H9 (cell line): ENCODE results near the gene REEP1. TPM values are rescaled to one million over a fixed set of nuclear protein-coding genes. Genes with fewer than 3 reads are reported as not detected.

Experiments
- DNase-seq: peaks from one replicate; pipeline ENCODE4 v3.0.0-alpha.2; 2017
- H2AFZ ChIP-seq: one replicate; pipeline ENCODE4 v1.6.1; 2013; ENCODE audit warnings: mild to moderate bottlenecking, low read length, control low read depth, moderate library complexity
- H2AK5ac ChIP-seq: 2 replicates; pipeline ENCODE4 v1.6.1; 2013; ENCODE audit warnings: low read length, control low read depth, mixed read lengths; ENCODE audit not compliant: insufficient read length
- H2BK120ac ChIP-seq: one replicate; pipeline ENCODE4 v1.6.1; 2013; ENCODE audit warnings: low read depth, mild to moderate bottlenecking, low read length, control low read depth, inconsistent platforms; ENCODE audit not compliant: poor library complexity, severe bottlenecking
- H2BK12ac ChIP-seq: 2 replicates; pipeline ENCODE4 v1.6.1; 2013; ENCODE audit warnings: low read length, control low read depth, mixed read lengths, low read depth; ENCODE audit not compliant: insufficient read length
- H2BK15ac ChIP-seq: 2 replicates; pipeline ENCODE4 v1.6.1; 2013; ENCODE audit warnings: low read depth, low read length, control low read depth
- H2BK20ac ChIP-seq: one replicate; pipeline ENCODE4 v1.6.1; 2013; ENCODE audit warnings: low read depth, mild to moderate bottlenecking, low read length, control low read depth, inconsistent platforms; ENCODE audit not compliant: poor library complexity, severe bottlenecking
- H2BK5ac ChIP-seq: 2 replicates; pipeline ENCODE4 v1.6.1; 2013; ENCODE audit warnings: low read length, control low read depth, mixed read lengths; ENCODE audit not compliant: insufficient read length
- H3K14ac ChIP-seq: 2 replicates; pipeline ENCODE4 v1.6.1; 2013; ENCODE audit warnings: low read length, control low read depth; ENCODE audit not compliant: insufficient read depth
- H3K18ac ChIP-seq: 2 replicates; pipeline ENCODE4 v1.6.1; 2013; ENCODE audit warnings: low read depth, mild to moderate bottlenecking, mixed read lengths, low read length, control low read depth; ENCODE audit not compliant: insufficient read length
- H3K23ac ChIP-seq: 2 replicates; pipeline ENCODE4 v1.6.1; 2013; ENCODE audit warnings: low read length, control low read depth, mixed read lengths, low read depth; ENCODE audit not compliant: insufficient read length
- H3K23me2 ChIP-seq: 2 replicates; pipeline ENCODE4 v1.6.1; 2013; ENCODE audit warnings: low read depth, mild to moderate bottlenecking, mixed read lengths, low read length, control low read depth; ENCODE audit not compliant: insufficient read length, poor library complexity, severe bottlenecking
- H3K27ac ChIP-seq: 2 replicates; pipeline ENCODE4 v1.5.1; 2013; ENCODE audit warnings: low read length, control low read depth, mixed read lengths, low read depth; ENCODE audit not compliant: insufficient read length
- H3K27me3 ChIP-seq: 2 replicates; pipeline ENCODE4 v1.6.1; 2013; ENCODE audit warnings: low read length, control low read depth, inconsistent platforms; ENCODE audit not compliant: insufficient read depth
- H3K4ac ChIP-seq: 2 replicates; pipeline ENCODE4 v1.6.1; 2013; ENCODE audit warnings: low read depth, mild to moderate bottlenecking, control low read depth, inconsistent platforms, low read length, moderate library complexity
- H3K4me1 ChIP-seq: 2 replicates; pipeline ENCODE4 v1.6.1; 2013; ENCODE audit warnings: low read length, control low read depth, inconsistent platforms; ENCODE audit not compliant: insufficient read depth
- H3K4me2 ChIP-seq: 2 replicates; pipeline ENCODE4 v1.6.1; 2013; ENCODE audit warnings: low read length, control low read depth, mixed read lengths; ENCODE audit not compliant: insufficient read length, insufficient read depth
- H3K56ac ChIP-seq: 2 replicates; pipeline ENCODE4 v1.6.1; 2013; ENCODE audit warnings: low read depth, mild to moderate bottlenecking, mixed read lengths, low read length, control low read depth; ENCODE audit not compliant: insufficient read length
- H3K79me1 ChIP-seq: 2 replicates; pipeline ENCODE4 v1.6.1; 2013; ENCODE audit warnings: low read depth, mild to moderate bottlenecking, moderate library complexity, low read length, control low read depth, inconsistent platforms; ENCODE audit not compliant: insufficient read depth, poor library complexity, severe bottlenecking
- H3K79me2 ChIP-seq: 2 replicates; pipeline ENCODE4 v1.6.1; 2013; ENCODE audit warnings: low read length, control low read depth, inconsistent platforms; ENCODE audit not compliant: insufficient read depth
- H3K9ac ChIP-seq: 2 replicates; pipeline ENCODE4 v1.6.1; 2013; ENCODE audit warnings: low read length, control low read depth, mixed read lengths; ENCODE audit not compliant: insufficient read length; ENCODE audit errors: extremely low read depth
- H3K9me3 ChIP-seq: one replicate; pipeline ENCODE4 v1.6.1; 2013; ENCODE audit warnings: low read depth, low read length, inconsistent platforms; ENCODE audit not compliant: control insufficient read depth
- H3T11ph ChIP-seq: one replicate; pipeline ENCODE4 v1.6.1; 2013; ENCODE audit warnings: mild to moderate bottlenecking, low read length, control low read depth, inconsistent platforms
- H4K20me1 ChIP-seq: one replicate; pipeline ENCODE4 v1.6.1; 2013; ENCODE audit not compliant: control insufficient read depth, insufficient read length, insufficient read depth
- H4K5ac ChIP-seq: 2 replicates; pipeline ENCODE4 v1.6.1; 2013; ENCODE audit warnings: low read depth, mild to moderate bottlenecking, mixed read lengths, low read length, control low read depth; ENCODE audit not compliant: insufficient read length
- H4K8ac ChIP-seq: replicated peaks from 2 replicates; pipeline ENCODE4 v1.6.1; 2013; ENCODE audit warnings: low read length, control low read depth, mixed read lengths, low read depth; ENCODE audit not compliant: insufficient read length
- H4K91ac ChIP-seq: 2 replicates; pipeline ENCODE4 v1.6.1; 2013; ENCODE audit warnings: low read depth, mild to moderate bottlenecking, moderate library complexity, mixed read lengths, low read length, control low read depth; ENCODE audit not compliant: insufficient read length
- H3K27ac Mint-ChIP-seq, 3 experiments: 2 replicates in 2 of 3; 3 replicates in 1 of 3; pipeline ENCODE4 v1.8.0; 2020 to 2021; ENCODE audit warnings: mixed read lengths in 3 of 3, mild to moderate bottlenecking in 1 of 3, moderate library complexity in 1 of 3
- H3K27me3 Mint-ChIP-seq: 2 replicates; pipeline ENCODE4 v1.8.0; 2021; ENCODE audit warnings: low read depth, mild to moderate bottlenecking, moderate library complexity, mixed read lengths
- H3K36me3 Mint-ChIP-seq, 3 experiments: 2 replicates in 2 of 3; 3 replicates in 1 of 3; pipeline ENCODE4 v1.8.0; 2020 to 2021; ENCODE audit warnings: low read depth in 3 of 3, mixed read lengths in 3 of 3; ENCODE audit not compliant: insufficient read depth in 1 of 3
- H3K4me1 Mint-ChIP-seq, 2 experiments: 2 replicates each; pipeline ENCODE4 v1.8.0; 2020; ENCODE audit warnings: mixed read lengths in 2 of 2
- H3K4me3 Mint-ChIP-seq, 2 experiments: 2 replicates in 1 of 2; 3 replicates in 1 of 2; pipeline ENCODE4 v1.8.0; 2020 to 2021; ENCODE audit warnings: mild to moderate bottlenecking in 2 of 2, mixed read lengths in 2 of 2, moderate library complexity in 1 of 2
- H3K9me3 Mint-ChIP-seq, 2 experiments: 2 replicates in 1 of 2; 3 replicates in 1 of 2; pipeline ENCODE4 v1.8.0; 2020; ENCODE audit warnings: mild to moderate bottlenecking in 2 of 2, mixed read lengths in 2 of 2, moderate library complexity in 1 of 2
- WGBS: extraction: QIAGEN DNeasy Blood & Tissue Kit; methylation state at CpG from one replicate; pipeline ENCODE4 v1.1.7; 2013; ENCODE audit warnings: missing lambda C conversion rate, low lambda C conversion rate, mixed read lengths; ENCODE audit not compliant: insufficient read length; ENCODE audit errors: extremely low coverage; 5-methylcytosine and 5-hydroxymethylcytosine counted together
- total RNA-seq: library from RNA; stranded (reverse); gene quantifications from 2 replicates; pipeline ENCODE4 v1.2.1, GENCODE V29; 2021
- TF ChIP-seq, protein P1 (sequence below): fragments of 200-600 bp; sonication (generic); conservative IDR thresholded peaks from 3 replicates; pipeline ENCODE4 v1.8.0; 2021; ENCODE audit warnings: antibody characterized with exemption, mild to moderate bottlenecking

REEP1 gene
- total RNA-seq, 1 experiment from 2014 or later, result 1.3 TPM

DNA sequence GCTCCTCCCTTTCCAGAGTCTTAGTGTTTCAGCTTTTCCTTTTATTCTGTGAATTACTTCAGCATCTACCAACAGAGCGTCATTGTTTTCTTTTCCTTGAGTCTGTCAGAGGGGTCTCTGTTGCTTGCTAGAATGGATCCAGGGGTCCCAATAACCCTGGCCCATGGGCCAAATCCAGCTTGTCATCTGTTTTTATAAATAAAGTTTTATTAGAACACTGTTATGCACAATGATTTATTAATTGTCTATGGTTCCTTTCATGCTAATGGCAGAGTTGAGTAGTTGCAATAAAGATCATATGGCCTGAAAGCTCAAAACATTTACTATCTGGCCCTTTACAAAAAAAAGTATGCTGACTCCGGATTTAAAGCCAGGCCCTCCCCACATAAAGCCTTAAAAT is 79.3 kb downstream of the REEP1 start:
- no peak overlapping the region for H3K4ac ChIP-seq
- no peaks in the 10 kb centered on the region for H3K36me3 Mint-ChIP-seq
- H3K79me2 ChIP-seq, result no peaks in the 10 kb centered on the region
- H3K14ac ChIP-seq, result no peak overlapping the region
- no peak overlapping the region for H3K27ac ChIP-seq
- H4K91ac ChIP-seq, result no peak overlapping the region
- H2BK20ac ChIP-seq, result no peak overlapping the region
- H3K4me3 Mint-ChIP-seq, result no peak overlapping the region; a peak in 1 of 5 replicates
- no peak overlapping the region for H3K56ac ChIP-seq
- no peak overlapping the region for H2AK5ac ChIP-seq
- peak overlapping the region in 1 of 3 experiments; percentile 44; a peak in 1 of 7 replicates for H3K27ac Mint-ChIP-seq
- H3K4me1 Mint-ChIP-seq, result peaks cover 36 to 40% of the 10 kb centered on the region in 2 experiments
- H4K5ac ChIP-seq, result no peak overlapping the region
- no peak overlapping the region for H2BK5ac ChIP-seq
- TF ChIP-seq, protein P1, sequence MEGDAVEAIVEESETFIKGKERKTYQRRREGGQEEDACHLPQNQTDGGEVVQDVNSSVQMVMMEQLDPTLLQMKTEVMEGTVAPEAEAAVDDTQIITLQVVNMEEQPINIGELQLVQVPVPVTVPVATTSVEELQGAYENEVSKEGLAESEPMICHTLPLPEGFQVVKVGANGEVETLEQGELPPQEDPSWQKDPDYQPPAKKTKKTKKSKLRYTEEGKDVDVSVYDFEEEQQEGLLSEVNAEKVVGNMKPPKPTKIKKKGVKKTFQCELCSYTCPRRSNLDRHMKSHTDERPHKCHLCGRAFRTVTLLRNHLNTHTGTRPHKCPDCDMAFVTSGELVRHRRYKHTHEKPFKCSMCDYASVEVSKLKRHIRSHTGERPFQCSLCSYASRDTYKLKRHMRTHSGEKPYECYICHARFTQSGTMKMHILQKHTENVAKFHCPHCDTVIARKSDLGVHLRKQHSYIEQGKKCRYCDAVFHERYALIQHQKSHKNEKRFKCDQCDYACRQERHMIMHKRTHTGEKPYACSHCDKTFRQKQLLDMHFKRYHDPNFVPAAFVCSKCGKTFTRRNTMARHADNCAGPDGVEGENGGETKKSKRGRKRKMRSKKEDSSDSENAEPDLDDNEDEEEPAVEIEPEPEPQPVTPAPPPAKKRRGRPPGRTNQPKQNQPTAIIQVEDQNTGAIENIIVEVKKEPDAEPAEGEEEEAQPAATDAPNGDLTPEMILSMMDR, result no peak
- H2BK12ac ChIP-seq, result no peak overlapping the region
- no peaks in the 10 kb centered on the region for H4K20me1 ChIP-seq
- no peak overlapping the region for H2BK120ac ChIP-seq
- peaks cover 4% of the 10 kb centered on the region; the same call in 1 of the 2 replicates for H3K4me1 ChIP-seq
- no peaks in the 10 kb centered on the region for H3K27me3 ChIP-seq
- H3K18ac ChIP-seq, result no peak overlapping the region
- no peaks in the 10 kb centered on the region for H3K9me3 ChIP-seq
- no peak overlapping the region for H2AFZ ChIP-seq
- no peak overlapping the region for H4K8ac ChIP-seq
- H3K9me3 Mint-ChIP-seq, result no peaks in the 10 kb centered on the region
- DNase-seq, result no peak
- no CpG with 5 or more reads among the region's 2 CpGs for WGBS
- no peak overlapping the region for H3K9ac ChIP-seq
- H3K23ac ChIP-seq, result no peak overlapping the region
- no peak overlapping the region for H2BK15ac ChIP-seq
- no peak overlapping the region for H3K4me2 ChIP-seq
- no peaks in the 10 kb centered on the region; the same call in 1 of the 2 replicates for H3K27me3 Mint-ChIP-seq
- no peak overlapping the region for H3T11ph ChIP-seq
- no peaks in the 10 kb centered on the region for H3K79me1 ChIP-seq
- no peaks in the 10 kb centered on the region for H3K23me2 ChIP-seq
